Measurements from ENCODE around the gene NCLN. TPM values are rescaled to one million over a fixed set of nuclear protein-coding genes. Genes with fewer than 3 reads are reported as not detected.
"Not testable (repeated sequence)": the region's sequence is repeated elsewhere in the genome, so short reads cannot be mapped to it uniquely, and the experiment has no call there.

NCLN gene
- total RNA-seq, 1 experiment from 2014 or later: 74.7 TPM

- no TSS peak for BruUV-seq (replicated peaks)
- intact Hi-C loops (cut with micrococcal nuclease): no loop called here
- Histone ChIP-seq H4K20me1 (ENCODE audit: low read length) (peaks cover 16% of the 10 kb centered on the region), H3K9ac (ENCODE audit: low read length) (no peak overlapping the region), H3K79me2 (ENCODE audit: low read length) (peaks cover 73% of the 10 kb centered on the region), H3K27ac (ENCODE audit: low read length) (no peak overlapping the region), H3K27me3 (ENCODE audit: low read length) (no peaks in the 10 kb centered on the region), H3K9me3 (ENCODE audit: low read length) (no peaks in the 10 kb centered on the region), H3K4me1 (ENCODE audit: insufficient read depth, low read length) (peaks cover 10% of the 10 kb centered on the region), H3K4me3 (ENCODE audit: low read length) (no peak overlapping the region), H3K9me2 (replicated peaks; ENCODE audit: low read length) (no peaks in the 10 kb centered on the region), H3K36me3 (ENCODE audit: low read depth, low read length) (peaks cover 2% of the 10 kb centered on the region; the same call in 1 of the 2 replicates), H2AFZ (ENCODE audit: low read length) (no peak overlapping the region), H3F3A (ENCODE audit: low read length, unreplicated experiment) (no peaks in the 10 kb centered on the region), H3K4me2 (ENCODE audit: low read length) (no peak overlapping the region)
- POLR2A ChIA-PET (ENCODE audit: unreplicated experiment): no interaction called here
- TF ChIP-seq, protein P1, sequence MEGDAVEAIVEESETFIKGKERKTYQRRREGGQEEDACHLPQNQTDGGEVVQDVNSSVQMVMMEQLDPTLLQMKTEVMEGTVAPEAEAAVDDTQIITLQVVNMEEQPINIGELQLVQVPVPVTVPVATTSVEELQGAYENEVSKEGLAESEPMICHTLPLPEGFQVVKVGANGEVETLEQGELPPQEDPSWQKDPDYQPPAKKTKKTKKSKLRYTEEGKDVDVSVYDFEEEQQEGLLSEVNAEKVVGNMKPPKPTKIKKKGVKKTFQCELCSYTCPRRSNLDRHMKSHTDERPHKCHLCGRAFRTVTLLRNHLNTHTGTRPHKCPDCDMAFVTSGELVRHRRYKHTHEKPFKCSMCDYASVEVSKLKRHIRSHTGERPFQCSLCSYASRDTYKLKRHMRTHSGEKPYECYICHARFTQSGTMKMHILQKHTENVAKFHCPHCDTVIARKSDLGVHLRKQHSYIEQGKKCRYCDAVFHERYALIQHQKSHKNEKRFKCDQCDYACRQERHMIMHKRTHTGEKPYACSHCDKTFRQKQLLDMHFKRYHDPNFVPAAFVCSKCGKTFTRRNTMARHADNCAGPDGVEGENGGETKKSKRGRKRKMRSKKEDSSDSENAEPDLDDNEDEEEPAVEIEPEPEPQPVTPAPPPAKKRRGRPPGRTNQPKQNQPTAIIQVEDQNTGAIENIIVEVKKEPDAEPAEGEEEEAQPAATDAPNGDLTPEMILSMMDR (conservative IDR thresholded peaks at IDR 0.05; ENCODE audit: low read depth, low read length): no peak
- TF ChIP-seq EZH2phosphoT487 (IDR thresholded peaks at IDR 0.05; ENCODE audit: borderline replicate concordance, low read length): no peak
- TF ChIP-seq EZH2 (IDR thresholded peaks at IDR 0.05; ENCODE audit: low read length, unreplicated experiment): no peak
- ATAC-seq: no peak
- no peak for DNase-seq
- CTCF ChIA-PET: interaction anchor here (0.5 kb wide), 1 partner anchor 33 kb away, joined by 3 read pairs; the partner anchor contains the start of gene CELF5
Measured at GRCh38 chr19:3190921-3191805, 5.4 kb downstream of the NCLN start.

DNA sequence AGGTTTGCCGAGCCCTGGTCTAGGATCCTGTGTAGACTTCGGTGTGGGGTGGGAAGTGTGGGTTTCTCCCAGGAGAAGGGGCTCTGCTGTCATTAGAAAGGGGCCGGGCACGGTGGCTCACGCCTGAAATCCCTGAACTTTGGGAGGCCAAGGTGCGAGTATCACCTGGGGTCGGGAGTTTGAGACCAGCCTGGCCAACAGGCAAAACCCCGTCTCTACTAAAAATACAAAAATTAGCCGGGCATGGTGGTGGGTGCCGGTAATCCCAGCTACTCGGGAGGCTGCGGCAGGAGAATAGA lies 6.0 kb downstream of the NCLN start:
- CTCF ChIA-PET; DNase-seq; BruUV-seq (replicated peaks); H3F3A ChIP-seq (ENCODE audit: low read length, unreplicated experiment); H3K9ac ChIP-seq (ENCODE audit: low read length); H3K4me3 ChIP-seq (ENCODE audit: low read length); intact Hi-C loops (cut with micrococcal nuclease); H3K27ac ChIP-seq (ENCODE audit: low read length); H3K4me2 ChIP-seq (ENCODE audit: low read length); H3K9me3 ChIP-seq (ENCODE audit: low read length); POLR2A ChIA-PET (ENCODE audit: unreplicated experiment); H3K36me3 ChIP-seq (ENCODE audit: low read depth, low read length); H3K9me2 ChIP-seq (replicated peaks; ENCODE audit: low read length); ATAC-seq; H3K27me3 ChIP-seq (ENCODE audit: low read length); H2AFZ ChIP-seq (ENCODE audit: low read length): not testable (repeated sequence)
- Histone ChIP-seq H3K79me2 (ENCODE audit: low read length) (peaks cover 67% of the 10 kb centered on the region), H3K4me1 (ENCODE audit: insufficient read depth, low read length) (peaks cover 10% of the 10 kb centered on the region), H4K20me1 (ENCODE audit: low read length) (peaks cover 16% of the 10 kb centered on the region)

DNA sequence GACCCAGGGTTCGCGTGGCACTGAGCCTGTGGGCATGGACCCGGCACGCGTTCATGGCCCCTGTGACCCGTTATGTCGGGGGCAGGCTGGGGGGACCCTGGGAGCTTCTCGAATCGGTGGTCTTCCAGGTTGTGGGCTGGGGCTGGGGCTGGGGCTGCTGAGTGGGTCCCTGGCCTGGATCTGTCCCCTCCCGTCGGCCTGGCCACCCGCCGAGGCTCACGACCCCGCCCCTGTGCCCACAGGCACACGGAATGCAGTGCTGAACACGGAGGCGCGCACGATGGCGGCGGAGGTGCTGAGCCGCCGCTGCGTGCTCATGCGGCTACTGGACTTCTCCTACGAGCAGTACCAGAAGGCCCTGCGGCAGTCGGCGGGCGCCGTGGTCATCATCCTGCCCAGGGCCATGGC lies 6.5 kb downstream of the NCLN start:
- BruUV-seq (replicated peaks): no TSS peak
- CTCF ChIA-PET: no interaction called here

More for the DNA sequence above, 6.5 kb downstream of the NCLN start:
- Histone ChIP-seq H2AFZ (ENCODE audit: low read length) (no peak overlapping the region), H3K9me3 (ENCODE audit: low read length) (no peaks in the 10 kb centered on the region), H3K9me2 (replicated peaks; ENCODE audit: low read length) (no peaks in the 10 kb centered on the region), H3K27ac (ENCODE audit: low read length) (no peak overlapping the region), H3F3A (ENCODE audit: low read length, unreplicated experiment) (no peaks in the 10 kb centered on the region), H4K20me1 (ENCODE audit: low read length) (peaks cover 12% of the 10 kb centered on the region), H3K79me2 (ENCODE audit: low read length) (peaks cover 62% of the 10 kb centered on the region), H3K4me1 (ENCODE audit: insufficient read depth, low read length) (peaks cover 7% of the 10 kb centered on the region), H3K4me2 (ENCODE audit: low read length) (no peak overlapping the region), H3K4me3 (ENCODE audit: low read length) (no peak overlapping the region), H3K27me3 (ENCODE audit: low read length) (no peaks in the 10 kb centered on the region), H3K9ac (ENCODE audit: low read length) (no peak overlapping the region), H3K36me3 (ENCODE audit: low read depth, low read length) (peaks cover 2% of the 10 kb centered on the region; the same call in 1 of the 2 replicates)
- no peak for ATAC-seq
- no peak for DNase-seq
- POLR2A ChIA-PET (ENCODE audit: unreplicated experiment): no interaction called here
- intact Hi-C loops (cut with micrococcal nuclease): no loop called here
- TF ChIP-seq EZH2 (IDR thresholded peaks at IDR 0.05; ENCODE audit: low read length, unreplicated experiment) (no peak), EZH2phosphoT487 (IDR thresholded peaks at IDR 0.05; ENCODE audit: borderline replicate concordance, low read length) (no peak)
- TF ChIP-seq, protein P1 (conservative IDR thresholded peaks at IDR 0.05; ENCODE audit: low read depth, low read length): no peak

Data from PC-3 (cell line).